ENCODE results near the gene HECTD1. TPM values are rescaled to one million over a fixed set of nuclear protein-coding genes. Genes with fewer than 3 reads are reported as not detected.

HECTD1 gene
- total RNA-seq, 4 donors from 2014 or later, result 177 to 224 (median 206) TPM

DNA sequence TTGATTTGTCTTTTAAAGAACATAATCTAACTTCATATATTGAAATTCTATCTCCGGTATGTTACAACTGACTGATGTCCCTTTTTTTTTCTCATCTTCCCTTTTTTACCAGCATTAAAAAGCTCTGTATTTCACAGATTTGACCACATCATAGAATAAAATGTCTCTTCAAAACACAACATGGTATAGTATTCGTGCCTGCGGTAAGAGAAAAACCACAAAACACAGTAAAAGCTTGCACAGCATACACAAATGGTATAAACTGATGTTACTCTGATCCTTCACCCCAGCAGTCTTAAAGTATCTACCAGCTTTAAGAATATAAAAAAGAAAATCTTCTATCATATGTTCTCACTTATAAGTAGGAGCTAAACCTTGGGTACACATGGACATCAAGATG, 83.4 kb downstream of the HECTD1 start:
- H3K27ac ChIP-seq (replicated peaks in 1 of 4), result no peak overlapping the region
- H3K4me1 ChIP-seq, result no peaks in the 10 kb centered on the region
- H3K4me3 ChIP-seq, result no peak overlapping the region
- DNase-seq (ENCODE audit: extremely low spot score), result no peak
- 91% methylated on average over 3 of the region's 3 CpGs for WGBS
- H3K27me3 ChIP-seq, result no peaks in the 10 kb centered on the region
- no peaks in the 10 kb centered on the region for H3K9me3 ChIP-seq
- H3K36me3 ChIP-seq, result peaks cover 60 to 98% (median 88%) of the 10 kb centered on the region in 4 donors
- TF ChIP-seq CTCF (IDR thresholded peaks at IDR 0.05) (no peak), POLR2AphosphoS5 (IDR thresholded peaks at IDR 0.05) (no peak), POLR2A (IDR thresholded peaks at IDR 0.05; ENCODE audit: low read depth) (no peak), EP300 (IDR thresholded peaks at IDR 0.05) (no peak)
- intact Hi-C loops (cut with DNase I), result no loop called here

DNA sequence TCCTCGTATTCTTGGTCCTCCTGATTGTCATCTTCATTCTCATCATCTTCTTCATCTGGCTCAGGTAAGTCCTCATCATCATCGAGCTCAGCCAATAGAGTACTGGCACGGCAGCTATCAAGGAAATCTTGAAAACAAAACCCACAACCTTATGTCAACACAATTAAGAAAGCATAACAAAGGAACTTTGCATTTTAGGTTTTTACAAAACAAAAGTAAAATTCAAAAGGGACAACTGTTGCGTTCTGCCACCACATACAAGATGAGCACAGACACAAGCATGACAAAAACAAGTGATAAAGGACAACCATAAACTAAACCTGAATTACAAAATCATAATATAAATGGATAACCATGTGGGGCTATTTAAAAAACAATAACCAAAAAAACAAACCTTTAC, 84.7 kb downstream of the HECTD1 start:
- Histone ChIP-seq H3K27ac (replicated peaks in 1 of 4) (no peak overlapping the region), H3K27me3 (no peaks in the 10 kb centered on the region), H3K4me1 (no peaks in the 10 kb centered on the region), H3K36me3 (peaks cover 52 to 98% (median 87%) of the 10 kb centered on the region in 4 donors), H3K9me3 (no peaks in the 10 kb centered on the region), H3K4me3 (no peak overlapping the region)
- DNase-seq (ENCODE audit: extremely low spot score), result no peak
- WGBS, result 87% methylated on average over 4 of the region's 4 CpGs
- no peak for TF ChIP-seq CTCF (IDR thresholded peaks at IDR 0.05)
- no peak for TF ChIP-seq POLR2A (IDR thresholded peaks at IDR 0.05; ENCODE audit: low read depth)
- no peak for TF ChIP-seq POLR2AphosphoS5 (IDR thresholded peaks at IDR 0.05)
- no peak for TF ChIP-seq EP300 (IDR thresholded peaks at IDR 0.05)
- intact Hi-C loops (cut with DNase I), result no loop called here

DNA sequence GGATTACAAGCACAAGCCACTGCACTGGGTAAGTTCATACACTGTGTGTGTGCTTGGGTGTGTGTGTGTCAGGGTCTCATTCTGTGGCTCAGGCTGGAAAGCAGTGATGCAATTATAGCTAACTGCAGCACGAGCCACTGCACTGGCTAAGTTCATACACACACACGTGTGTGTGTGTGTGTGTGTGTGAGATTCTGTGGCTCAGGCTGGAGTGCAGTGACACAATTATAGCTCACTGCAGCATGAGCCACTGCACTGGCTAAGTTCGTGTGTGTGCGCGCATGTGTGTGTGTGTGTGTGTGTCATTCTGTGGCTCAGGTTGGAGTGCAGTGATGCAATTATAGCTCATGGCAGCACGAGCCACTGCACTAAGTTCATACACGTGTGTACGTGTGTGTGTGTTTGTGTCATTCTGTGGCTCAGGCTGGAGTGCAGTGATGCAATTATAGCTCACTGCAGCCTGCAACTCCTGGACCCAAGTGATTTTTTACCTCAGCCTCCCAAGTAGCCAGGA, 85.4 kb downstream of the HECTD1 start:
- H3K27ac ChIP-seq (replicated peaks in 1 of 4), result no peak overlapping the region
- WGBS, result 76% methylated on average over 5 of the region's 8 CpGs
- H3K4me1 ChIP-seq, result no peaks in the 10 kb centered on the region
- no peak for DNase-seq (ENCODE audit: extremely low spot score)
- H3K36me3 ChIP-seq, result peaks cover 56 to 98% (median 87%) of the 10 kb centered on the region in 4 donors
- H3K4me3 ChIP-seq, result no peak overlapping the region
- intact Hi-C loops (cut with DNase I), result no loop called here
- TF ChIP-seq CTCF (IDR thresholded peaks at IDR 0.05) (no peak), EP300 (IDR thresholded peaks at IDR 0.05) (no peak), POLR2A (IDR thresholded peaks at IDR 0.05; ENCODE audit: low read depth) (no peak), POLR2AphosphoS5 (IDR thresholded peaks at IDR 0.05) (no peak)
- H3K27me3 ChIP-seq, result no peaks in the 10 kb centered on the region
- H3K9me3 ChIP-seq, result no peaks in the 10 kb centered on the region

GRCh38 chr14:31118892-31119291, 88.7 kb downstream of the HECTD1 start:
- TF ChIP-seq CTCF (IDR thresholded peaks at IDR 0.05) (no peak), POLR2A (IDR thresholded peaks at IDR 0.05; ENCODE audit: low read depth) (no peak), EP300 (IDR thresholded peaks at IDR 0.05) (no peak), POLR2AphosphoS5 (IDR thresholded peaks at IDR 0.05) (no peak)
- H3K27ac ChIP-seq (replicated peaks in 1 of 4), result no peak overlapping the region
- no peaks in the 10 kb centered on the region for H3K4me1 ChIP-seq
- no peak for DNase-seq (ENCODE audit: extremely low spot score)
- H3K9me3 ChIP-seq, result no peaks in the 10 kb centered on the region
- 59% methylated on average over 3 of the region's 3 CpGs for WGBS
- no peak overlapping the region for H3K4me3 ChIP-seq
- peaks cover 78 to 100% (median 92%) of the 10 kb centered on the region in 4 donors for H3K36me3 ChIP-seq
- intact Hi-C loops (cut with DNase I), result no loop called here
- H3K27me3 ChIP-seq, result no peaks in the 10 kb centered on the region

DNA sequence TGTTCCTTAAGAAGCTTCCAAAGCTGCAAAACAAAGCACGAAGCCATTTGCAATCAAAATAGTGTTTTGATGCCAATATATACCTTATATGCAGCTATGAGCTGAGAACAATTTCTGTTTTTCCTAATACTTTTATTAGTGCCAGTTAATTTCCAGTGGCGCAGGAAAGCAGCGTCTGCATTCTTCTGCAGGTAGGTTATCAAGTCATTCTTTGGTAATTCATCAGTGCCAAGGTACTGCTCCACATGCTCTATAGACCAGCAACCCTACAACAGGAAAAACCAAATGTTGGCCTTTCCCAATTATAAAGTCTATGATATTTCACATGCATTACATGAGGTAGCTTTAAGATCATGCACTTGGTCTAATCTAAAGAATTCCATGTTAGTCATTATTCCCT, 93.8 kb downstream of the HECTD1 start:
- Histone ChIP-seq H3K27ac (replicated peaks in 1 of 4) (no peak overlapping the region), H3K4me3 (no peak overlapping the region), H3K27me3 (no peaks in the 10 kb centered on the region), H3K4me1 (no peaks in the 10 kb centered on the region), H3K9me3 (no peaks in the 10 kb centered on the region), H3K36me3 (peaks cover 81 to 100% (median 93%) of the 10 kb centered on the region in 4 donors)
- 77% methylated on average over 3 of the region's 3 CpGs for WGBS
- TF ChIP-seq POLR2A (IDR thresholded peaks at IDR 0.05; ENCODE audit: low read depth) (no peak), EP300 (IDR thresholded peaks at IDR 0.05) (no peak), CTCF (IDR thresholded peaks at IDR 0.05) (no peak)
- intact Hi-C loops (cut with DNase I), result no loop called here
- no peak for DNase-seq (ENCODE audit: extremely low spot score)
